Heart right ventricle (tissue), 16 donors: ENCODE data around the gene DCST1. TPM values are rescaled to one million over a fixed set of nuclear protein-coding genes. Genes with fewer than 3 reads are reported as not detected.

ENCODE experiments used
- ATAC-seq, 8 donors: fragments of 200-7000 bp; cut with Tn5 transposase; one replicate each; pipeline ENCODE4 v1.9.1; 2020; ENCODE audit warnings: mild to moderate bottlenecking in 8 of 8, moderate library complexity in 8 of 8, moderate number of reproducible peaks in 1 of 8
- DNase-seq, 2 donors: peaks; one replicate each; pipeline ENCODE4 v3.0.0-alpha.2; 2020
- H3K27ac ChIP-seq, 10 donors: fragments of 200-600 bp; sonication (generic) in 2 of 10; one replicate each; pipeline versions ENCODE4 v1.5.0 to v1.8.0; 2020 to 2022; ENCODE audit warnings: mild to moderate bottlenecking in 3 of 10
- H3K27me3 ChIP-seq, 7 donors: fragments of 200-600 bp; one replicate each; pipeline ENCODE4 v1.8.0; 2021 to 2022; ENCODE audit warnings: mild to moderate bottlenecking in 2 of 7
- H3K36me3 ChIP-seq, 9 donors: fragments of 200-600 bp; sonication (generic) in 1 of 9; one replicate each; pipeline versions ENCODE4 v1.5.0 to v1.8.0; 2020 to 2022; ENCODE audit warnings: mild to moderate bottlenecking in 2 of 9
- H3K4me1 ChIP-seq, 9 donors: fragments of 200-600 bp; sonication (generic) in 1 of 9; one replicate each; pipeline versions ENCODE4 v1.5.0 to v1.8.0; 2020 to 2022; ENCODE audit warnings: mild to moderate bottlenecking in 4 of 9
- H3K4me3 ChIP-seq, 10 donors: fragments of 200-600 bp; sonication (generic) in 2 of 10; one replicate each; pipeline versions ENCODE4 v1.5.0 to v1.8.0; 2020 to 2022; ENCODE audit warnings: mild to moderate bottlenecking in 7 of 10, moderate library complexity in 2 of 10
- H3K9me3 ChIP-seq, 11 donors: fragments of 200-600 bp in 10 of 11; sonication (generic) in 2 of 11; one replicate each; pipeline versions ENCODE4 v1.5.0 to v1.8.0; 2013 to 2022; ENCODE audit warnings: mild to moderate bottlenecking in 2 of 11, control low read depth in 1 of 11, moderate library complexity in 1 of 11
- WGBS, 2 donors: extraction: QIAGEN DNeasy Blood & Tissue Kit; methylation state at CpG; one replicate each; pipeline ENCODE4 v1.1.7; 2013; ENCODE audit warnings: inconsistent platforms in 1 of 2; 5-methylcytosine and 5-hydroxymethylcytosine counted together
- intact Hi-C, 10 donors: fragments of 100-400 bp; cut with DNase I; formaldehyde crosslinking; loops; one replicate each; pipeline versions ENCODE4 v1.11.1 to v1.14.2; 2022
- polyA plus RNA-seq, 2 donors: library from polyadenylated mRNA; stranded (reverse); fragments of 200-250 nt; gene quantifications; one replicate each; pipeline ENCODE4 v1.2.3, GENCODE V29; 2013
- total RNA-seq, 10 donors: library from RNA; stranded (reverse); fragmentation: NEBNext Ultra II Directional in 3 of 10; extraction: Animal tissue kit (Norgen Biotek cat#: 25700) in 3 of 10; gene quantifications; one replicate each; pipeline versions ENCODE4 v1.2.1 to v1.2.4, GENCODE V29; 2021 to 2023
- TF ChIP-seq, protein P1 (sequence below), 9 donors: fragments of 200-600 bp; sonication (generic) in 2 of 9; IDR thresholded peaks; one replicate each; pipeline versions ENCODE4 v1.5.0 to v1.8.0; 2021 to 2022; ENCODE audit warnings: antibody characterized with exemption in 9 of 9, mild to moderate bottlenecking in 5 of 9, moderate library complexity in 1 of 9
- donor health status: Arrhythmogenic right ventricular cardiomyopathy.
- donor health status: ischemic (EF 13 %, LVEDD 7.1; RV severe dilation, severe dysfunction).
- donor health status: healthy with polysubstance abuse.
- donor health status: DM: no; HTN: yes; CAD: no.
- donor health status: DM: no; HTN: no; CAD: no.
- donor health status: ischemic (EF 25% LVEDD 6.9; RV normal size, moderate dysfunction).
- donor health status: ischemic (EF 25% LVEDD 5.7; RV mildly dilated, moderate dysfunction).
- donor health status: healthy.
- donor health status: DM: yes; HTN: yes; CAD: no.
- donor health status: Ischemic cardiomyopathy.
- donor health status: ischemic (EF 35%, LVEDD 5.7; RV mildly dilated, moderate dysfunction).
- donor health status: nonischemic (EF 11% LVEDD 7.7; RV severe dilation, severe dysfunction).
- donor health status: DM: yes; HTN: yes; CAD: no.
- donor health status: PGD.
- donor health status: ischemic (EF 29% LVEDD 5.4; RV normal size, mild dysfunction).
- donor health status: nonischemic (EF 23%, LVEDD 6.1; RV moderate dilation, normal function).

DCST1 gene
- total and polyA plus RNA-seq, 12 donors, result 0.29 TPM; not detected in 11

DNA sequence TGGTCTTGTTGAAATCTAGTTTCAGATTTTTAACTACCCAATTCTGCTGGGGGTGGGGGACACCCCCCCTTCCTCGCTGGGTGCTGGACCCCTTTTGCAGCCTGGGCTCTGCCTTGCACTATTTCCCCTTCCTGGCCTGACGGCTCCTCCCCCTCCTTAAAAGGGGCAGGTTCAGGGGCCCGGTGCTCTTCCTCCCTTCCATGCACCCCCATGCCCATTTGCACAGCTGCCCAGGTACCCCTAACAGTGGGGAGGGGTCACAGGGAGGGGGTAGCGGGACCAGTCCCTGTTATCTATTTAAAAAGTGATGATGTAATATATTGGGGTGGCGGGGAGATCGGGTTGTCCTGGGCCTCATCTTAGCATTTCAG is 15.7 kb upstream of the DCST1 start:
- H3K27me3 ChIP-seq, result no peaks in the 10 kb centered on the region
- peak overlapping the region; percentile 78 to 91 (median 85) for H3K27ac ChIP-seq
- TF ChIP-seq, protein P1, sequence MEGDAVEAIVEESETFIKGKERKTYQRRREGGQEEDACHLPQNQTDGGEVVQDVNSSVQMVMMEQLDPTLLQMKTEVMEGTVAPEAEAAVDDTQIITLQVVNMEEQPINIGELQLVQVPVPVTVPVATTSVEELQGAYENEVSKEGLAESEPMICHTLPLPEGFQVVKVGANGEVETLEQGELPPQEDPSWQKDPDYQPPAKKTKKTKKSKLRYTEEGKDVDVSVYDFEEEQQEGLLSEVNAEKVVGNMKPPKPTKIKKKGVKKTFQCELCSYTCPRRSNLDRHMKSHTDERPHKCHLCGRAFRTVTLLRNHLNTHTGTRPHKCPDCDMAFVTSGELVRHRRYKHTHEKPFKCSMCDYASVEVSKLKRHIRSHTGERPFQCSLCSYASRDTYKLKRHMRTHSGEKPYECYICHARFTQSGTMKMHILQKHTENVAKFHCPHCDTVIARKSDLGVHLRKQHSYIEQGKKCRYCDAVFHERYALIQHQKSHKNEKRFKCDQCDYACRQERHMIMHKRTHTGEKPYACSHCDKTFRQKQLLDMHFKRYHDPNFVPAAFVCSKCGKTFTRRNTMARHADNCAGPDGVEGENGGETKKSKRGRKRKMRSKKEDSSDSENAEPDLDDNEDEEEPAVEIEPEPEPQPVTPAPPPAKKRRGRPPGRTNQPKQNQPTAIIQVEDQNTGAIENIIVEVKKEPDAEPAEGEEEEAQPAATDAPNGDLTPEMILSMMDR (IDR thresholded peaks at IDR 0.05), result no peak
- ATAC-seq (peak in 3 of 8 donors; percentile 1), DNase-seq (no peak)
- WGBS, 2 donors, result 51 to 56% methylated on average over 6 of the region's 6 CpGs
- H3K4me1 ChIP-seq, result peaks cover 12 to 55% (median 20%) of the 10 kb centered on the region in 9 donors
- no peaks in the 10 kb centered on the region for H3K9me3 ChIP-seq
- H3K36me3 ChIP-seq, result peaks cover 0 to 33% (median 9%) of the 10 kb centered on the region in 9 donors
- intact Hi-C loops, result loop anchor here in 7 of 10 donors (1.0 to 10.0 kb wide), 8 partner anchors 17 to 63 kb away; partner anchors contain the start of genes PBXIP1 (in 2 of the 7), PYGO2 (in 2 of the 7), ADAM15 (in 1 of the 7) and CKS1B (in 1 of the 7)
- H3K4me3 ChIP-seq, result peak overlapping the region in 9 of 10 donors; percentile 31 to 64 (median 57)

DNA sequence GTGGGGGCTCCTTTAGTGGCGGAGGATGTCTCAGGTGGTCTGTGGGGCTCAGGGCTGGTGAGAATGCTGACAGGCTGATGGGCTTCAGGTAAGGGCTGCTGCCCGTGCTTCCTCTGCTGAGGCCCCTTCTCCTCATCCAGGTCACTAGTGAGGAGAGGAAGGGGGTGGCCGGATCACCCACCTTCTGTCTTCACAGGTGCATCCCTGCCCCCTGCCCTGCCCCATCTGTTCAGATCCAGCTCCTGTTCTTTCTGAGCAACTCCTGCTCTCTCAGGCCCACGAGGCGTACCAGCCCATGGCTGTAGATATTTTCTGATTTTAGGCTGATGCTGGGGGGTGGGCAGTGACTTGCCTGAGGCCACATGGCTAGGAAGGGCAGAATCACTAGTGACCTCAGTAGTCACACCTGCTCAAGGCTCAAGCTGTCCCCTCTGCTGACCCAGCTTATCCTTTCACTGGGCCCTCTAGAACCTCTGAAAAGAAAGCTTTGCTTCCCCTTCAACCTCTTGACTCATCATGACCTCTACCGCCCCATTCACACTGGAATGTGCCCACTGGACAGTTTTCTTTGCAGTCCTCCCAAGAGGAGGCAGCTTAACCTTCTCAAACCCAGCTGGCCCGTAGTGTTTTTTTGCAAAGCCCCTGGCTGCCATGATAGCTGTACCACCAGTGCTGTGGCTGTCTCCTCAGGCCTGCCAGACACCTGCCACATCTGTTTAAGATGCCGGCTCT is 14.8 kb upstream of the DCST1 start:
- 90% methylated on average over 8 of the region's 8 CpGs for WGBS, 2 donors
- intact Hi-C loops, result loop anchor here in 6 of 10 donors (5.0 to 10.0 kb wide), 6 partner anchors 34 to 64 kb away; partner anchors contain the start of genes PBXIP1 (in 2 of the 6), ADAM15 (in 1 of the 6), CKS1B (in 1 of the 6) and PYGO2 (in 1 of the 6)
- no peaks in the 10 kb centered on the region for H3K9me3 ChIP-seq
- H3K4me1 ChIP-seq, result peaks cover 9 to 49% (median 15%) of the 10 kb centered on the region in 9 donors
- peaks cover 0 to 31% (median 9%) of the 10 kb centered on the region in 9 donors for H3K36me3 ChIP-seq
- TF ChIP-seq, protein P1 (IDR thresholded peaks at IDR 0.05), result no peak
- DNase-seq, result no peak
- no peak overlapping the region for H3K27ac ChIP-seq
- H3K27me3 ChIP-seq, result no peaks in the 10 kb centered on the region
- H3K4me3 ChIP-seq, result no peak overlapping the region
- ATAC-seq, result no peak

DNA sequence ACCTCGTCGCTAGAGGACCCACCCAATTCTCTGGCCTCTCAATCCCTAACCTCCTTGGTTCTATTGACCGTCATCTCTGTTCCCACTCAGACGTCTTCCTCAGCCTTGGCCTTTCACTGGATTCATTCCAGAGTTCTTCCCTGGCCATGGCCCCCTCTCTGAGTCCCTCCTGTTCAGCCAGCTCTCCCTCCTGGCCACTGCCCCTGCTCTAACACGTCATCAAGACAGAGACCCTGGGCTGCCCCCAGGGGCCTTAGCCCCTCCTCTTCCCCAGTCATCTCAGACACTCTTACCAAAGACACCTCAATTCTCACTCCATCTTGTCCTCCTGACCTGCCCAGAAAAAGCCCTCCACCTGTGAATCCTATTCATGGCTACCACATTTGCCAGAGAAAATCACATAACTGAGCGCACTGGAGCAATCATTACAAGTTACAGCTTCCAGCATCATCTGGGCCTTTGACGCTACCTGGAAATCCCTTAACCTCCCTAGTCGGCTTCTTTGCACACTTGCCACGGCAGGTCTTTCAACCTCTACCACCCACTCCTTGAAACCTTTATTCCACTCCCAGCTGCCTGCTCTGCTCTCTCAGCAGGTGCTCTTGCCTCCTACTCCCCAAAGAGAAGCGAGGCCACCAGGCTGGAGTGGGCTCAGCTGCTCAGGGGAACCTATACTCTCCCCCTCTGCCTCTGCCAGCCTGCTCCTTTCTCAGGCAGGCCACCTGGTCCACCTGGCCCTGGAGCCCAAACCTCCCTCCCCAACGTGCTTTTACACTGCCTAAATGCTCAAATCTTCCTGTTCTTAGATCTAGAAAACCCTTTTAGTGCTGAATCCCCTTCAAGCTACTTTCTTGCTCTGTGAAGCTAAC is 14.0 kb upstream of the DCST1 start:
- ATAC-seq (no peak), DNase-seq (no peak)
- H3K4me3 ChIP-seq, result no peak overlapping the region
- H3K36me3 ChIP-seq, result peaks cover 0 to 23% (median 8%) of the 10 kb centered on the region in 9 donors
- H3K4me1 ChIP-seq, result peaks cover 9 to 43% (median 15%) of the 10 kb centered on the region in 9 donors
- TF ChIP-seq, protein P1 (IDR thresholded peaks at IDR 0.05), result no peak
- intact Hi-C loops, result loop anchor here in 6 of 10 donors (5.0 to 10.0 kb wide), 6 partner anchors 33 to 65 kb away; partner anchors contain the start of genes PBXIP1 (in 2 of the 6), ADAM15 (in 1 of the 6), CKS1B (in 1 of the 6) and PYGO2 (in 1 of the 6)
- WGBS, 2 donors, result 82 to 84% methylated on average over 11 of the region's 11 CpGs
- H3K9me3 ChIP-seq, result no peaks in the 10 kb centered on the region
- H3K27me3 ChIP-seq, result no peaks in the 10 kb centered on the region
- H3K27ac ChIP-seq, result no peak overlapping the region
